GM21619 (cell line): ENCODE measurements around the gene CCL27.
"Not testable (repeated sequence)": the region's sequence is repeated elsewhere in the genome, so short reads cannot be mapped to it uniquely, and the experiment has no call there.

Experiments
- ATAC-seq: cut with Tn5 transposase; IDR thresholded peaks from one replicate; pipeline ENCODE4 v1.9.1; 2021; ENCODE audit not compliant: unreplicated experiment

The CCL27 gene

GRCh38 chr9:34651876-34652601 is 10.4 kb downstream of the CCL27 start, which contains the start of gene IL11RA:
Gene IL11RA, plus strand, starts transcription at chr9:34652185. Its CDS starts 3,033 bp downstream, at chr9:34655218.
- ATAC-seq: no peak

- no peak for ATAC-seq
Observed at GRCh38 chr9:34651321-34651720, 11.1 kb downstream of the CCL27 start.

DNA sequence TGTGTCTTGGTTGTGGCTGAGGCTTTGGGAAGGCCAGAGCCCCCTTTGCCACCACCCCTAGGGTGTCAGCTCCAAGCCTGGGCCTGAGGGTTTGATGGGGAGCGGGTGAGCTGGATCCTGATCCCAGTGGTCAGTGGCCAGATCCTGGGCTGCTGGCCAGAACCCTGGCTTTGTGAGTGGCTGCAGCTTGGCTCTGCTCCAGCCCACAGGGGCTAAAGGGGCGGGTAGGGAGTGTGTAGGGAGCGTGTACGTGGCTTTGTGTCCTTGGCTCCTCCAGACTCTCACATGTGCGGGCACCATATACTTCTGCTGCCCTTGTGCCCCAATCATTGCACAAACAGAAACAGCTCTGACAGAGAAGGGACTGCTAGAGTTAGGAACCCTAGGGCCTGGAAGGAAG is 11.6 kb downstream of the CCL27 start:
- no peak for ATAC-seq

DNA sequence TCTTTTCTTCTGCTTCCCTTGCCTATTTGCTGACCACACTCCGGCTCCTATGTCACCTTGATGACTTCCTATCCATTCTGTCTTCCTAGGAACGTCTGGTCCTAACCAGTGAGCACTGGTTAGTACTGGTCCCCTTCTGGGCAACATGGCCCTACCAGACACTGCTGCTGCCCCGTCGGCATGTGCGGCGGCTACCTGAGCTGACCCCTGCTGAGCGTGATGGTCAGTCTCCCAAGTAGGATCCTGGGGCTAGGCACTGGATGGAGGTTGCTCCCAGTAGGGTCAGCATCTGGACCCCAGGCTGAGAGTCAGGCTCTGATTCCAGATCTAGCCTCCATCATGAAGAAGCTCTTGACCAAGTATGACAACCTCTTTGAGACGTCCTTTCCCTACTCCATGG is 13.8 kb downstream of the CCL27 start:
- no peak for ATAC-seq

DNA sequence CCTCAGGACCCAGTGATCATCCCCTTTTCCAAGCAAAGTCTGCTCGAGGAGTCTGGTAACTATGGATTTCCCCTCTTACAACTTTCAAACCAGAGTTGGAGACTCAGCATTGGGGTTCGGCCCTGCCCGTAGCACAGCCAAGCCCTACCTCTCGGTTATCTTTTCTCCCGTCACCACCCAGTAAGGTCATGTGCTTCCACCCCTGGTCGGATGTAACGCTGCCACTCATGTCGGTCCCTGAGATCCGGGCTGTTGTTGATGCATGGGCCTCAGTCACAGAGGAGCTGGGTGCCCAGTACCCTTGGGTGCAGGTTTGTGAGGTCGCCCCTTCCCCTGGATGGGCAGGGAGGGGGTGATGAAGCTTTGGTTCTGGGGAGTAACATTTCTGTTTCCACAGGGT is 14.8 kb downstream of the CCL27 start:
- ATAC-seq: no peak

DNA sequence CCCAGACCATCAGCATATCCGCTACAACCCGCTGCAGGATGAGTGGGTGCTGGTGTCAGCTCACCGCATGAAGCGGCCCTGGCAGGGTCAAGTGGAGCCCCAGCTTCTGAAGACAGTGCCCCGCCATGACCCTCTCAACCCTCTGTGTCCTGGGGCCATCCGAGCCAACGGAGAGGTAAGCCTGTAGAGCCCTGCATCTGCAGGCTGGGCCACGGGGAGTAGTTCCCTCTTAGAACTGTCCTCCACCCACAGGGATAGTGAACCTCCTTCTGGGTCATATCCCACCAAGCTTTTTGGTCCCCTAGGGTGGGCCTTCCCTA is 15.4 kb downstream of the CCL27 start:
- no peak for ATAC-seq

- ATAC-seq: peak; percentile 79
Observed at GRCh38 chr9:34646211-34647083, 16.0 kb downstream of the CCL27 start, which contains the start of gene GALT. Gene GALT, plus strand, starts transcription at chr9:34646675. Its CDS starts 30 bp downstream, at chr9:34646705.

- no peak for ATAC-seq
Observed at GRCh38 chr9:34644766-34645314, 17.6 kb downstream of the CCL27 start.

- ATAC-seq: no peak
Observed at GRCh38 chr9:34642679-34643078, 19.8 kb downstream of the CCL27 start.

DNA sequence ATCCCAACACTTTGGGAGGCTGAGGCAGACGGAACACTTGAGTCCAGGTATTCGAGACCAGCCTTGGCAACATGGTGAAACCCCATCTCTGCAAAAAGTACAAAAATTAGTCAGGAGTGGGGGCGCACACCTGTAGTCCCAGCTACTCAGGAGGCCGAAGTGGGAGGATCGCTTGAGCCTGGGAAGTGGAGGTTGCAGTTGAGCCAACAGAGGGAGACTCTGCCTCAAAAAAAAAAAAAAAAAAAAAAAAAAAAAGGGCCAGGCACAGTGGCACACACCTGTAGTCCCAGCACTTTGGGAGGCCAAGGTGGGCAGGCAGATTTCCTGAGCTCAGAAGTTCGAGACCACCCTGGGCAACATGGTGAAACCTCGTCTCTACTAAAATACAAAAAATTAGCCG is 23.1 kb downstream of the CCL27 start:
- ATAC-seq: not testable (repeated sequence)

DNA sequence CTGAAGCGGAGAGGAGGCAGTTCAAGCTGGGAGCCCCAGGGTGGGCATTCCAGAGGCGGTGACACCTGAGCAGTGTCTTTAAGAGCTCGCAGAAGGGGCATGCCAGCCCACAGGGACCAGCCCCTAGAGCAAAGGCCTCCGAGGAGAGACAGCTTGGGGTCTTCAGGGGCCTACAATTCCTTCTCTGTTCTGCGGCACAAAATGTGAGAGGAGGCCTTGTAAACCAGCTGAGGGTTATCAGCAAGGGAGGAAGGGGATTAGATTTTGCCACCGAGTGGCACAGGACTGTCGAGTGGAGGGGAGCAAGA is 24.4 kb downstream of the CCL27 start:
- no peak for ATAC-seq

GRCh38 chr9:34637356-34638137 is 24.9 kb downstream of the CCL27 start, which contains the start of gene SIGMAR1:
Gene SIGMAR1, minus strand, starts transcription at chr9:34637787. Its CDS starts 90 bp downstream, at chr9:34637697.
- ATAC-seq: peak; percentile 90

- no peak for ATAC-seq
Observed at GRCh38 chr9:34636791-34637355, 25.6 kb downstream of the CCL27 start.

DNA sequence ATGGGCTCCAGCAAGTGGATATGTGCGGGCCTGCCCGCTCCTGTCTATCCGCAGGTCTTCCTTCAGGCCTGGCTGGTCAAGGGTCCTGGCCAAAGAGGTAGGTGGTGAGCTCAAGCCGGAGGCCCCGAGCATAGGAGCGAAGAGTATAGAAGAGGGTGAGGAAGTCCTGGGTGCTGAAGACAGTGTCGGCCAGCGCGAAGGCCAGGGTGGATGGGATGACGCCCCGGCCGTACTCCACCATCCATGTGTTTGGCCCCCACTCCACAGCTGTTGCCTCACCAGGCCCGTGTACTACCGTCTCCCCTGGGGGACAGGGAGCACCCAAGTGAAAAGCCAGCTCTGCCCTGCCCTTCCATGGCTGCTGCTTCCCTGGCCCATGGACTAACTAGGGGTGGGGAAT is 26.9 kb downstream of the CCL27 start:
- no peak for ATAC-seq

DNA sequence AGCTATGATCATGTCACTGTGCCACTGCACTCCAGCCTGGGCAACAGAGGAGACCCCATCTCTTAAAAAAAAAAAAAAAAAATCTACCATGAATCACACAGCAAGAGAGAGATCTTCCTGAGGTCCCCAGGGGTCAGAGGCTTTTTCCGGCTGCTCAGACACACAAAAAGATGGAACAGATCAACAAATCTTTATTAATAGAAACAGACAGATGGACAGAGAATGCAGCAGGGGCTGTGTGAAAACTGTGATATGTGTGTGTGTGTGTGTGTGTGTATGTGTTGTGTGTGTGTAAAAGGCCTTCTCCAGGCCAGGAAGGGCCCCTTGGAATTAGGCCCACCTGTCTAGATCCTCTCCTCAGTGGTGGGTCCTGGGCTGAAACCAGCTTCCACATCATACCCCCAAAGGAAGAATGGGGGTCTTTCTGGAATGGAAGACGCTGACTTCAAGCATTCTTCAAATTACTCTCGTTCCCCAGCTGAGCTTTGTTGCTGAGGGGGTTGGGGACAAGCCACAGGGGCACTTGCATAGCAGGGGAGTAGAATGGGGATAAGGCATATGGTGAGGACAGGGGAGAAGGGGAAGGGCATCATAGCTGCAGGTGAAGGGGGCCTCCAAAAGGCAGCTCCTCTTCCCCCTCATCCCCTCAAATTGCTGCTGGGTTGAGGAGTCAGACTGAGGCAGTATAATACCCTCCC is 27.8 kb downstream of the CCL27 start:
- ATAC-seq: no peak

GRCh38 chr9:34633851-34634550 is 28.5 kb downstream of the CCL27 start:
- no peak for ATAC-seq

GRCh38 chr9:34633166-34633565 is 29.3 kb downstream of the CCL27 start:
- no peak for ATAC-seq

- ATAC-seq: no peak
Observed at GRCh38 chr9:34630402-34631154, 31.9 kb downstream of the CCL27 start.

DNA sequence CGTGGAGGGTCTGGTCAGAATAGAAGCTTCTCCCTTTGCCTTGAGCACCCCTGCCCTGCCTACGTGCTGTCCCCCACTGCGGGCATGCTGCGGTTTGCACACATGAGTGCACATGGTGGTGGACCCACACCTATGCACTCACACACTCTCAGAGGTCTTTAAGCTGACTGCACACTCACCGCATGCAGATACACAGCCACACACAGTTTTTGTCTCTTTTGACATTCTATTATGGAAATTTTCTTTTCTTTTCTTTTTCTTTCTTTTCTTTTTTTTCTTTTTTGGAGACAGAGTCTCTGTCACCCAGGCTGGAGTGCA is 33.0 kb downstream of the CCL27 start:
- ATAC-seq: no peak
